HepG2 (cell line): ENCODE data around the gene NAV2. TPM values are rescaled to one million over a fixed set of nuclear protein-coding genes. Genes with fewer than 3 reads are reported as not detected.

ENCODE experiments used
- ATAC-seq: fragments of 200-7000 bp; cut with Tn5 transposase; 3 replicates; pipeline ENCODE4 v1.9.1; 2020; ENCODE audit warnings: mild to moderate bottlenecking, moderate library complexity
- BruUV-seq: library from RNA; stranded (reverse); fragments of 400-500 nt; replicated peaks from 2 replicates; lab custom pipeline; 2021; lab: Mats Ljungman, UMichigan
- CTCF ChIA-PET: fragments of 300-600 bp; formaldehyde crosslinking; extraction: SDS; loops from one replicate; lab custom pipeline; 2021; ENCODE audit warnings: low total read pairs, inconsistent platforms, low intra/inter-chr PET ratio; lab: Yijun Ruan, JAX
- POLR2A ChIA-PET: fragments of 350-600 bp; sonication (Branson Sonifier 250); formaldehyde crosslinking; loops from one replicate; lab custom pipeline; 2020; ENCODE audit warnings: antibody characterized with exemption, inconsistent platforms; lab: Yijun Ruan, JAX
- DNase-seq: peaks from one replicate; pipeline ENCODE4 v3.0.0-alpha.2; 2015; ENCODE audit warnings: low spot score
- FAIRE-seq: peaks from 3 replicates; lab custom pipeline; 2011; peaks lifted over from hg19 to GRCh38; lab: Jason Lieb, UNC
- H2AFZ ChIP-seq: one replicate; pipeline ENCODE4 v1.6.1; 2011; ENCODE audit warnings: low read length, inconsistent platforms
- H3K27ac ChIP-seq: fragments of 300-600 bp; 3 replicates; pipeline ENCODE4 v1.8.0; 2011; ENCODE audit warnings: mixed run types, mild to moderate bottlenecking, mixed read lengths, low read length, inconsistent platforms; ENCODE audit not compliant: insufficient read depth; ENCODE audit errors: extremely low read length
- H3K27me3 ChIP-seq, 2 experiments: fragments of 200-600 bp in 1 of 2; 2 replicates in 1 of 2; 3 replicates in 1 of 2; pipeline versions ENCODE4 v1.6.0 to v1.8.0; 2011; ENCODE audit warnings: low read length in 2 of 2, mild to moderate bottlenecking in 2 of 2, moderate library complexity in 2 of 2, inconsistent platforms in 1 of 2; ENCODE audit not compliant: insufficient read depth in 2 of 2, control insufficient read depth in 1 of 2
- H3K36me3 ChIP-seq, 2 experiments: fragments of 200-600 bp in 1 of 2; replicated peaks in 1 of 2; 2 replicates in 1 of 2; 3 replicates in 1 of 2; pipeline versions ENCODE4 v1.5.1 to v1.8.0; 2011; ENCODE audit warnings: low read length in 2 of 2, inconsistent platforms in 1 of 2; ENCODE audit not compliant: insufficient read depth in 2 of 2, control insufficient read depth in 1 of 2
- H3K4me1 ChIP-seq: 2 replicates; pipeline ENCODE4 v1.5.1; 2012; ENCODE audit warnings: low read length, inconsistent platforms; ENCODE audit not compliant: insufficient read depth
- H3K4me2 ChIP-seq: 2 replicates; pipeline ENCODE4 v1.6.0; 2011; ENCODE audit warnings: low read depth, low read length, inconsistent platforms
- H3K4me3 ChIP-seq, 3 experiments: fragments of 200-600 bp in 1 of 3; sonication (generic), shearing (Covaris generic) in 1 of 3; replicated peaks in 1 of 3; 2 replicates each; pipeline ENCODE4 v1.5.1; 2011 to 2016; ENCODE audit warnings: low read length in 3 of 3, inconsistent platforms in 2 of 3, low read depth in 2 of 3, mild to moderate bottlenecking in 2 of 3, control low read depth in 1 of 3, mixed read lengths in 1 of 3; ENCODE audit not compliant: insufficient read depth in 1 of 3
- H3K79me2 ChIP-seq: one replicate; pipeline ENCODE4 v1.6.1; 2011; ENCODE audit warnings: low read length, inconsistent platforms; ENCODE audit not compliant: insufficient read depth
- H3K9ac ChIP-seq: 2 replicates; pipeline ENCODE4 v1.6.0; 2011; ENCODE audit warnings: mild to moderate bottlenecking, low read depth, low read length, inconsistent platforms; ENCODE audit not compliant: insufficient read depth
- H3K9me3 ChIP-seq: 2 replicates; pipeline ENCODE4 v1.5.1; 2012; ENCODE audit warnings: mild to moderate bottlenecking, low read length
- H4K20me1 ChIP-seq: 2 replicates; pipeline ENCODE4 v1.6.0; 2011; ENCODE audit warnings: inconsistent platforms, mild to moderate bottlenecking, low read length, moderate library complexity; ENCODE audit not compliant: insufficient read depth
- CBFB ChIP-seq: sonication (generic); formaldehyde crosslinking; IDR thresholded peaks from 2 replicates; pipeline ENCODE4 v1.4.0; 2020; ENCODE audit warnings: missing genetic modification reagents
- E2F2 ChIP-seq: sonication (generic); formaldehyde crosslinking; IDR thresholded peaks from 2 replicates; pipeline ENCODE4 v1.4.0; 2020; ENCODE audit warnings: missing genetic modification reagents, borderline replicate concordance
- GFI1 ChIP-seq: sonication (generic); formaldehyde crosslinking; IDR thresholded peaks from 2 replicates; pipeline ENCODE4 v1.5.0; 2020; ENCODE audit warnings: missing genetic modification reagents, mild to moderate bottlenecking, borderline replicate concordance
- GLMP ChIP-seq: sonication (generic); formaldehyde crosslinking; IDR thresholded peaks from 2 replicates; pipeline ENCODE4 v1.9.0; 2021; ENCODE audit warnings: missing genetic modification reagents, mild to moderate bottlenecking, borderline replicate concordance
- KDM5A ChIP-seq: fragments of 200-600 bp; sonication (generic); IDR thresholded peaks from 2 replicates; pipeline ENCODE4 v1.7.0; 2018; ENCODE audit warnings: antibody characterized with exemption, mild to moderate bottlenecking, low read length, borderline replicate concordance
- MED13 ChIP-seq: sonication (generic); formaldehyde crosslinking; IDR thresholded peaks from 2 replicates; pipeline ENCODE4 v1.5.0; 2020; ENCODE audit warnings: missing genetic modification reagents
- MZF1 ChIP-seq: sonication (generic); formaldehyde crosslinking; IDR thresholded peaks from 2 replicates; pipeline ENCODE4 v1.8.1; 2023; ENCODE audit warnings: mild to moderate bottlenecking, missing genetic modification reagents, borderline replicate concordance
- PLSCR1 ChIP-seq: sonication (generic); formaldehyde crosslinking; IDR thresholded peaks from 2 replicates; pipeline ENCODE4 v1.5.0; 2020; ENCODE audit warnings: missing genetic modification reagents, mild to moderate bottlenecking, borderline replicate concordance
- TEAD2 ChIP-seq: sonication (generic); formaldehyde crosslinking; IDR thresholded peaks from 2 replicates; pipeline ENCODE4 v1.9.0; 2021; ENCODE audit warnings: missing genetic modification reagents
- ZBED4 ChIP-seq: sonication (generic); formaldehyde crosslinking; IDR thresholded peaks from 2 replicates; pipeline ENCODE4 v1.4.0; 2020; ENCODE audit warnings: missing genetic modification reagents, borderline replicate concordance
- ZBTB1 ChIP-seq: sonication (generic); formaldehyde crosslinking; IDR thresholded peaks from 2 replicates; pipeline ENCODE4 v1.4.0; 2020; ENCODE audit warnings: missing genetic modification reagents, borderline replicate concordance
- ZNF224 ChIP-seq: sonication (generic); formaldehyde crosslinking; IDR thresholded peaks from 2 replicates; pipeline ENCODE4 v1.5.0; 2020; ENCODE audit warnings: mild to moderate bottlenecking, missing genetic modification reagents
- ZNF331 ChIP-seq: sonication (generic); formaldehyde crosslinking; IDR thresholded peaks from 2 replicates; pipeline ENCODE4 v1.4.0; 2020; ENCODE audit warnings: missing genetic modification reagents
- ZNF367 ChIP-seq: sonication (generic); formaldehyde crosslinking; IDR thresholded peaks from 2 replicates; pipeline ENCODE4 v1.4.0; 2020; ENCODE audit warnings: missing genetic modification reagents, borderline replicate concordance
- ZNF484 ChIP-seq: sonication (generic); formaldehyde crosslinking; IDR thresholded peaks from 2 replicates; pipeline ENCODE4 v1.5.1; 2020; ENCODE audit warnings: mild to moderate bottlenecking, low read depth, missing genetic modification reagents, borderline replicate concordance
- ZNF629 ChIP-seq: sonication (generic); formaldehyde crosslinking; conservative IDR thresholded peaks from 2 replicates; pipeline ENCODE4 v1.5.0; 2020; ENCODE audit warnings: missing genetic modification reagents
- WGBS: methylation state at CpG from one replicate; pipeline ENCODE4 v1.1.6; 2017; ENCODE audit warnings: low lambda C conversion rate; 5-methylcytosine and 5-hydroxymethylcytosine counted together
- in situ Hi-C: cut with HindIII; loops from 2 replicates; pipeline ENCODE4 v1.10.0; 2017; ENCODE audit warnings: low pct_unique_long_range_greater_than_20kb; ENCODE audit not compliant: extremely low pct_ligation_motif_present
- intact Hi-C: fragments of 100-400 bp; cut with micrococcal nuclease; formaldehyde crosslinking; loops from one replicate; pipeline ENCODE4 v1.10.0; 2022; ENCODE audit not compliant: unreplicated experiment
- polyA plus RNA-seq, 8 experiments: library from polyadenylated mRNA; depleted of rRNA in 3 of 8; stranded (reverse) in 7 of 8; unstranded in 1 of 8; fragments of >200 nt; fragmentation: Illumina TruSeq in 4 of 8; extraction: Trizol in 4 of 8; gene quantifications; 2 replicates each; pipeline versions ENCODE4 v1.2.1 to v1.2.3, GENCODE V29; 2011 to 2016; ENCODE audit warnings: low read depth in 4 of 8, missing spikeins in 1 of 8, mixed read lengths in 1 of 8; ENCODE audit not compliant: insufficient read depth in 1 of 8
- total RNA-seq, 5 experiments: library from RNA; depleted of rRNA; stranded (reverse); fragments of >200 nt; fragmentation: Illumina TruSeq; extraction: Trizol; gene quantifications; 2 replicates each; pipeline ENCODE4 v1.2.3, GENCODE V29; 2016; ENCODE audit warnings: low read depth in 1 of 5

NAV2 gene
- total and polyA plus RNA-seq, 2 of the 13 experiments (the other 11 are each of a cell fraction or from before 2014, with no cell fraction given): 9.3 to 34.6 TPM

GRCh38 chr11:19939415-19939929 lies 226.8 kb downstream of the NAV2 start:
- DNase-seq: no peak
- intact Hi-C loops (loop anchor here (2.0 kb wide), 1 partner anchor 33 kb away; no protein-coding TSS in a partner anchor), in situ Hi-C loops (loop anchor here (5.0 kb wide), 1 partner anchor 173 kb away; no protein-coding TSS in a partner anchor)
- POLR2A ChIA-PET: interaction anchor here (1.1 to 1.5 kb wide), 2 partner anchors 11 to 15 kb away, joined by 4 to 5 read pairs; no protein-coding TSS in a partner anchor
- Histone ChIP-seq H4K20me1 (no peaks in the 10 kb centered on the region), H3K4me2 (no peak overlapping the region), H2AFZ (no peak overlapping the region), H3K4me3 (no peak overlapping the region), H3K9me3 (no peaks in the 10 kb centered on the region), H3K27ac (no peak overlapping the region), H3K36me3 (no peaks in the 10 kb centered on the region), H3K9ac (no peak overlapping the region), H3K27me3 (no peaks in the 10 kb centered on the region), H3K4me1 (peaks cover 32% of the 10 kb centered on the region), H3K79me2 (no peaks in the 10 kb centered on the region)
- BruUV-seq: no TSS peak
- 87% methylated on average over 8 of the region's 9 CpGs for WGBS
- ATAC-seq: no peak; the same call in 2 of the 3 replicates
- CTCF ChIA-PET: interaction anchor here (1.2 to 1.7 kb wide), 2 partner anchors 34 to 193 kb away, joined by 3 to 12 read pairs; no protein-coding TSS in a partner anchor
- FAIRE-seq: no peak
- TF ChIP-seq ZNF629 (CRISPR knock-in tag) (no peak), MZF1 (CRISPR knock-in tag) (no peak), ZNF367 (CRISPR knock-in tag) (no peak), TEAD2 (no peak), KDM5A (no peak), GLMP (CRISPR knock-in tag) (no peak), ZNF484 (CRISPR knock-in tag) (no peak), ZBED4 (CRISPR knock-in tag) (no peak), PLSCR1 (CRISPR knock-in tag) (no peak), E2F2 (no peak), ZBTB1 (CRISPR knock-in tag) (no peak), ZNF224 (CRISPR knock-in tag) (no peak), ZNF331 (CRISPR knock-in tag) (no peak), GFI1 (CRISPR knock-in tag) (no peak), CBFB (CRISPR knock-in tag) (no peak), MED13 (CRISPR knock-in tag) (no peak)
